ENCODE data around the gene FMN2.
"Not testable (repeated sequence)": the region's sequence is repeated elsewhere in the genome, so short reads cannot be mapped to it uniquely, and the experiment has no call there.

Gene FMN2

GRCh38 chr1:240322943-240323342 is 231.3 kb downstream of the FMN2 start:
- Histone ChIP-seq H3K9ac (ENCODE audit: low read length) (no peak overlapping the region), H3K27ac (ENCODE audit: low read depth, low read length) (no peak overlapping the region), H3K18ac (ENCODE audit: low read length) (no peak overlapping the region), H3K4ac (ENCODE audit: low read depth, low read length) (no peak overlapping the region), H3K27me3 (ENCODE audit: insufficient read depth, low read length, poor library complexity) (no peaks in the 10 kb centered on the region), H2AK5ac (ENCODE audit: low read length) (no peak overlapping the region), H3K4me2 (ENCODE audit: low read length) (no peak overlapping the region), H2BK15ac (replicated peaks; ENCODE audit: low read depth) (no peak overlapping the region), H3K36me3 (ENCODE audit: control insufficient read depth, insufficient read depth, low read length) (no peaks in the 10 kb centered on the region), H4K8ac (ENCODE audit: low read depth, low read length) (no peak overlapping the region), H2BK120ac (ENCODE audit: low read depth, low read length) (no peak overlapping the region), H3K4me1 (ENCODE audit: control insufficient read depth, low read depth, low read length) (no peaks in the 10 kb centered on the region), H3K79me2 (ENCODE audit: control insufficient read depth, insufficient read depth, low read length) (no peaks in the 10 kb centered on the region), H3K4me3 (ENCODE audit: low read length) (no peak overlapping the region), H3K79me1 (ENCODE audit: low read length) (no peaks in the 10 kb centered on the region), H3K23ac (ENCODE audit: low read length) (no peak overlapping the region), H4K5ac (ENCODE audit: low read length) (no peak overlapping the region), H2BK5ac (ENCODE audit: low read length) (no peak overlapping the region), H3K56ac (ENCODE audit: low read length) (no peak overlapping the region)
- WGBS (ENCODE audit: extremely low coverage, insufficient coverage, low lambda C conversion rate) = no CpG with 5 or more reads among the region's 4 CpGs
- DNase-seq = no peak

- H2BK5ac ChIP-seq (ENCODE audit: low read length); H3K4me3 ChIP-seq (ENCODE audit: low read length); H3K27me3 ChIP-seq (ENCODE audit: insufficient read depth, low read length, poor library complexity); H4K5ac ChIP-seq (ENCODE audit: low read length); H3K56ac ChIP-seq (ENCODE audit: low read length); H3K79me1 ChIP-seq (ENCODE audit: low read length); H3K4ac ChIP-seq (ENCODE audit: low read depth, low read length); H3K4me2 ChIP-seq (ENCODE audit: low read length); H4K8ac ChIP-seq (ENCODE audit: low read depth, low read length); H3K9ac ChIP-seq (ENCODE audit: low read length); H2AK5ac ChIP-seq (ENCODE audit: low read length); H3K27ac ChIP-seq (ENCODE audit: low read depth, low read length); H3K79me2 ChIP-seq (ENCODE audit: control insufficient read depth, insufficient read depth, low read length); DNase-seq; H3K18ac ChIP-seq (ENCODE audit: low read length); H2BK15ac ChIP-seq (replicated peaks; ENCODE audit: low read depth); H3K4me1 ChIP-seq (ENCODE audit: control insufficient read depth, low read depth, low read length); H3K36me3 ChIP-seq (ENCODE audit: control insufficient read depth, insufficient read depth, low read length); H3K23ac ChIP-seq (ENCODE audit: low read length); H2BK120ac ChIP-seq (ENCODE audit: low read depth, low read length): not testable (repeated sequence)
- WGBS (ENCODE audit: extremely low coverage, insufficient coverage, low lambda C conversion rate) = no CpG with 5 or more reads among the region's 1 CpG
Measured at GRCh38 chr1:240328382-240328781, 236.7 kb downstream of the FMN2 start.

GRCh38 chr1:240329443-240329842 is 237.8 kb downstream of the FMN2 start:
- Histone ChIP-seq H3K36me3 (ENCODE audit: control insufficient read depth, insufficient read depth, low read length) (no peaks in the 10 kb centered on the region), H2BK15ac (replicated peaks; ENCODE audit: low read depth) (no peak overlapping the region), H3K23ac (ENCODE audit: low read length) (no peak overlapping the region), H4K5ac (ENCODE audit: low read length) (no peak overlapping the region), H3K9ac (ENCODE audit: low read length) (no peak overlapping the region), H3K27ac (ENCODE audit: low read depth, low read length) (no peak overlapping the region), H2BK120ac (ENCODE audit: low read depth, low read length) (no peak overlapping the region), H3K4me1 (ENCODE audit: control insufficient read depth, low read depth, low read length) (no peaks in the 10 kb centered on the region), H3K79me2 (ENCODE audit: control insufficient read depth, insufficient read depth, low read length) (no peaks in the 10 kb centered on the region), H3K4ac (ENCODE audit: low read depth, low read length) (no peak overlapping the region), H3K4me3 (ENCODE audit: low read length) (no peak overlapping the region), H3K4me2 (ENCODE audit: low read length) (no peak overlapping the region), H2BK5ac (ENCODE audit: low read length) (no peak overlapping the region), H3K56ac (ENCODE audit: low read length) (no peak overlapping the region), H2AK5ac (ENCODE audit: low read length) (no peak overlapping the region), H3K18ac (ENCODE audit: low read length) (no peak overlapping the region), H4K8ac (ENCODE audit: low read depth, low read length) (no peak overlapping the region), H3K27me3 (ENCODE audit: insufficient read depth, low read length, poor library complexity) (no peaks in the 10 kb centered on the region), H3K79me1 (ENCODE audit: low read length) (no peaks in the 10 kb centered on the region)
- WGBS (ENCODE audit: extremely low coverage, insufficient coverage, low lambda C conversion rate) = no CpG with 5 or more reads among the region's 6 CpGs
- DNase-seq = no peak

- no peaks in the 10 kb centered on the region for H3K36me3 ChIP-seq (ENCODE audit: control insufficient read depth, insufficient read depth, low read length)
- no peak overlapping the region for H3K4ac ChIP-seq (ENCODE audit: low read depth, low read length)
- no peak overlapping the region for H3K4me2 ChIP-seq (ENCODE audit: low read length)
Measured at GRCh38 chr1:240332672-240333071, 241.0 kb downstream of the FMN2 start.

GRCh38 chr1:240337781-240338180 is 246.1 kb downstream of the FMN2 start:
- H3K79me2 ChIP-seq (ENCODE audit: control insufficient read depth, insufficient read depth, low read length) = no peaks in the 10 kb centered on the region
- no peak overlapping the region for H3K27ac ChIP-seq (ENCODE audit: low read depth, low read length)
- no peak overlapping the region for H4K5ac ChIP-seq (ENCODE audit: low read length)
- H2BK120ac ChIP-seq (ENCODE audit: low read depth, low read length) = no peak overlapping the region
- DNase-seq = no peak
- no peak overlapping the region for H3K4ac ChIP-seq (ENCODE audit: low read depth, low read length)
- no peak overlapping the region for H3K4me2 ChIP-seq (ENCODE audit: low read length)
- no peak overlapping the region for H4K8ac ChIP-seq (ENCODE audit: low read depth, low read length)
- H3K56ac ChIP-seq (ENCODE audit: low read length) = no peak overlapping the region
- H2BK15ac ChIP-seq (replicated peaks; ENCODE audit: low read depth) = no peak overlapping the region
- H3K18ac ChIP-seq (ENCODE audit: low read length) = no peak overlapping the region
- no peaks in the 10 kb centered on the region for H3K79me1 ChIP-seq (ENCODE audit: low read length)
- H3K9ac ChIP-seq (ENCODE audit: low read length) = no peak overlapping the region
- no peak overlapping the region for H3K23ac ChIP-seq (ENCODE audit: low read length)
- no peak overlapping the region for H2AK5ac ChIP-seq (ENCODE audit: low read length)
- H3K36me3 ChIP-seq (ENCODE audit: control insufficient read depth, insufficient read depth, low read length) = no peaks in the 10 kb centered on the region
- no peak overlapping the region for H2BK5ac ChIP-seq (ENCODE audit: low read length)
- H3K4me3 ChIP-seq (ENCODE audit: low read length) = no peak overlapping the region
- H3K4me1 ChIP-seq (ENCODE audit: control insufficient read depth, low read depth, low read length) = no peaks in the 10 kb centered on the region
- WGBS (ENCODE audit: extremely low coverage, insufficient coverage, low lambda C conversion rate) = no CpG with 5 or more reads among the region's 5 CpGs
- H3K27me3 ChIP-seq (ENCODE audit: insufficient read depth, low read length, poor library complexity) = no peaks in the 10 kb centered on the region

More at GRCh38 chr1:240332672-240333071, 241.0 kb downstream of the FMN2 start:
- WGBS (ENCODE audit: extremely low coverage, insufficient coverage, low lambda C conversion rate) = no CpG with 5 or more reads among the region's 3 CpGs
- H3K9ac ChIP-seq (ENCODE audit: low read length) = no peak overlapping the region
- no peak overlapping the region for H4K8ac ChIP-seq (ENCODE audit: low read depth, low read length)
- H3K23ac ChIP-seq (ENCODE audit: low read length) = no peak overlapping the region
- H3K79me1 ChIP-seq (ENCODE audit: low read length) = no peaks in the 10 kb centered on the region
- H2BK5ac ChIP-seq (ENCODE audit: low read length) = no peak overlapping the region
- H3K27ac ChIP-seq (ENCODE audit: low read depth, low read length) = no peak overlapping the region
- H3K4me3 ChIP-seq (ENCODE audit: low read length) = no peak overlapping the region
- H2AK5ac ChIP-seq (ENCODE audit: low read length) = no peak overlapping the region
- H2BK15ac ChIP-seq (replicated peaks; ENCODE audit: low read depth) = no peak overlapping the region
- no peak overlapping the region for H4K5ac ChIP-seq (ENCODE audit: low read length)
- no peak for DNase-seq
- H3K79me2 ChIP-seq (ENCODE audit: control insufficient read depth, insufficient read depth, low read length) = no peaks in the 10 kb centered on the region
- no peaks in the 10 kb centered on the region for H3K27me3 ChIP-seq (ENCODE audit: insufficient read depth, low read length, poor library complexity)
- H3K4me1 ChIP-seq (ENCODE audit: control insufficient read depth, low read depth, low read length) = no peaks in the 10 kb centered on the region
- H3K56ac ChIP-seq (ENCODE audit: low read length) = no peak overlapping the region
- H3K18ac ChIP-seq (ENCODE audit: low read length) = no peak overlapping the region
- H2BK120ac ChIP-seq (ENCODE audit: low read depth, low read length) = no peak overlapping the region

GRCh38 chr1:240338837-240339236 is 247.2 kb downstream of the FMN2 start:
- Histone ChIP-seq H3K27me3 (ENCODE audit: insufficient read depth, low read length, poor library complexity) (no peaks in the 10 kb centered on the region), H2BK5ac (ENCODE audit: low read length) (no peak overlapping the region), H3K27ac (ENCODE audit: low read depth, low read length) (no peak overlapping the region), H3K56ac (ENCODE audit: low read length) (no peak overlapping the region), H3K4me3 (ENCODE audit: low read length) (no peak overlapping the region), H3K79me1 (ENCODE audit: low read length) (no peaks in the 10 kb centered on the region), H3K4me1 (ENCODE audit: control insufficient read depth, low read depth, low read length) (no peaks in the 10 kb centered on the region), H2AK5ac (ENCODE audit: low read length) (no peak overlapping the region), H4K8ac (ENCODE audit: low read depth, low read length) (no peak overlapping the region), H3K23ac (ENCODE audit: low read length) (no peak overlapping the region), H3K18ac (ENCODE audit: low read length) (no peak overlapping the region), H4K5ac (ENCODE audit: low read length) (no peak overlapping the region), H2BK120ac (ENCODE audit: low read depth, low read length) (no peak overlapping the region), H3K4ac (ENCODE audit: low read depth, low read length) (no peak overlapping the region), H2BK15ac (replicated peaks; ENCODE audit: low read depth) (no peak overlapping the region), H3K79me2 (ENCODE audit: control insufficient read depth, insufficient read depth, low read length) (no peaks in the 10 kb centered on the region), H3K36me3 (ENCODE audit: control insufficient read depth, insufficient read depth, low read length) (no peaks in the 10 kb centered on the region), H3K4me2 (ENCODE audit: low read length) (no peak overlapping the region), H3K9ac (ENCODE audit: low read length) (no peak overlapping the region)
- no CpG with 5 or more reads among the region's 9 CpGs for WGBS (ENCODE audit: extremely low coverage, insufficient coverage, low lambda C conversion rate)
- no peak for DNase-seq

All from mesendoderm (in vitro differentiated cells).